Neuron (in vitro differentiated cells): ENCODE measurements around the gene SETBP1.

ENCODE experiments used
- H2AFZ ChIP-seq: one replicate; pipeline ENCODE4 v1.6.1; 2013; ENCODE audit warnings: low read depth, mild to moderate bottlenecking, inconsistent platforms, low read length, moderate library complexity
- H3K27me3 ChIP-seq: one replicate; pipeline ENCODE4 v1.6.1; 2013; ENCODE audit warnings: low read length; ENCODE audit not compliant: insufficient read depth
- H3K36me3 ChIP-seq: one replicate; pipeline ENCODE4 v1.6.1; 2013; ENCODE audit warnings: low read length; ENCODE audit not compliant: insufficient read depth
- H3K4me1 ChIP-seq: one replicate; pipeline ENCODE4 v1.6.1; 2013; ENCODE audit warnings: low read length; ENCODE audit not compliant: insufficient read depth
- H3K4me3 ChIP-seq: 2 replicates; pipeline ENCODE4 v1.5.1; 2013; ENCODE audit warnings: mild to moderate bottlenecking, low read length, moderate library complexity
- H3K9me3 ChIP-seq: one replicate; pipeline ENCODE4 v1.6.1; 2013; ENCODE audit warnings: low read length

SETBP1 gene

GRCh38 chr18:44700652-44701051 lies 20.0 kb downstream of the SETBP1 start:
- Histone ChIP-seq H3K4me1 (no peaks in the 10 kb centered on the region), H3K4me3 (no peak overlapping the region), H3K9me3 (peaks cover 8% of the 10 kb centered on the region), H3K27me3 (no peaks in the 10 kb centered on the region), H3K36me3 (peaks cover 37% of the 10 kb centered on the region), H2AFZ (no peak overlapping the region)

DNA sequence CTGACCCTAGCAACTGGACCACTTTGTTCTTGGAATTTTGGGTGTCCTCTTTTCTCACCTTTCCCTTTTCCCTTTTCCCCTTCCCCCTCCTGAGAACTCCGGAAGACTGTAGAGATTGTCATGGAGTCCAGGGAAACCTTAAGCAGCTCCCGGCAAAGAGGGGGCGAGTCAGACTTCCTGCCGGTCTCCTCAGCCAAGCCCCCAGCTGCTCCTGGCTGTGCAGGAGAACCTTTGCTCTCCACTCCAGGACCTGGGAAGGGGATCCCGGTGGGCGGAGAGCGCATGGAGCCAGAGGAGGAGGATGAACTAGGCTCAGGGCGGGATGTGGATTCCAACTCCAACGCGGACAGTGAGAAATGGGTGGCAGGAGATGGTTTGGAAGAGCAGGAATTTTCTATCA lies 20.5 kb downstream of the SETBP1 start:
- Histone ChIP-seq H3K4me1 (no peaks in the 10 kb centered on the region), H3K9me3 (peaks cover 8% of the 10 kb centered on the region), H3K27me3 (no peaks in the 10 kb centered on the region), H3K36me3 (peaks cover 37% of the 10 kb centered on the region), H3K4me3 (no peak overlapping the region), H2AFZ (no peak overlapping the region)

- peaks cover 11% of the 10 kb centered on the region for H3K9me3 ChIP-seq
- H3K27me3 ChIP-seq, result no peaks in the 10 kb centered on the region
- H3K4me1 ChIP-seq, result no peaks in the 10 kb centered on the region
- peaks cover 48% of the 10 kb centered on the region for H3K36me3 ChIP-seq
- H2AFZ ChIP-seq, result no peak overlapping the region
- H3K4me3 ChIP-seq, result no peak overlapping the region
These were observed 21.9 kb downstream of the SETBP1 start for GRCh38 chr18:44702594-44702993.

GRCh38 chr18:44704135-44704789 lies 23.6 kb downstream of the SETBP1 start:
- Histone ChIP-seq H3K36me3 (peaks cover 57% of the 10 kb centered on the region), H3K27me3 (no peaks in the 10 kb centered on the region), H2AFZ (no peak overlapping the region), H3K9me3 (peaks cover 17% of the 10 kb centered on the region), H3K4me3 (no peak overlapping the region), H3K4me1 (no peaks in the 10 kb centered on the region)

DNA sequence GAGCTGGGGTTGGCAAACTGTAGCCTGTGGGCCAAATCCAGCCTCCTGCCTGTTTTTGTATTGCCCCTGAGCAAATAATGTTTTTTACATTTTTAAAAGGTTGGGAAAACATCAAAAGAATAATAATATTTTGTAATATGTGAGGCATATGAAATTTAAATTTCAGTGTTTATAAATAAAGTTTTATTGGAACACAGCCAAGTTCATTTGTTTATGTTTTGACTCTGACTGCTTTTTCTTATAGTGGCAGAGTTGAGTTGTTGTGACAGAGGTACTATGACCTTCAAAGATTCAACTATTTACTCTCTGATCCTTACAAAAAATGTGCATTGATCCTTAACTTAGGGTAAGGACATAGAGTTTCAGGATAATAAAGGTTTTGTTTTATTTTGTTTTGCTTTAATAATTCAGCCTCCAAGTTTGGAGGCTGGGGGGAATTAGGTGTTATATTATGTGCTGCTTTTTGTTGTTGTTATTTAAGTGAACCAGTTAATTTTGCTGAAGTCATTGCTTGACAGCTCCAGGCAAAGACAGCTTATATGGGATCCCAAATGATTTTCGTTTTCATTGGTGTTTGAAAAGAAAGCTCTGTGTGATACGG lies 24.5 kb downstream of the SETBP1 start:
- Histone ChIP-seq H3K4me1 (no peaks in the 10 kb centered on the region), H3K36me3 (peaks cover 57% of the 10 kb centered on the region), H2AFZ (no peak overlapping the region), H3K27me3 (no peaks in the 10 kb centered on the region), H3K4me3 (no peak overlapping the region), H3K9me3 (peaks cover 17% of the 10 kb centered on the region)

- peaks cover 9% of the 10 kb centered on the region for H3K9me3 ChIP-seq
- no peak overlapping the region for H2AFZ ChIP-seq
- H3K27me3 ChIP-seq, result no peaks in the 10 kb centered on the region
- peaks cover 45% of the 10 kb centered on the region for H3K36me3 ChIP-seq
- no peaks in the 10 kb centered on the region for H3K4me1 ChIP-seq
- no peak overlapping the region for H3K4me3 ChIP-seq
These were observed 27.9 kb downstream of the SETBP1 start for GRCh38 chr18:44708451-44709083.

DNA sequence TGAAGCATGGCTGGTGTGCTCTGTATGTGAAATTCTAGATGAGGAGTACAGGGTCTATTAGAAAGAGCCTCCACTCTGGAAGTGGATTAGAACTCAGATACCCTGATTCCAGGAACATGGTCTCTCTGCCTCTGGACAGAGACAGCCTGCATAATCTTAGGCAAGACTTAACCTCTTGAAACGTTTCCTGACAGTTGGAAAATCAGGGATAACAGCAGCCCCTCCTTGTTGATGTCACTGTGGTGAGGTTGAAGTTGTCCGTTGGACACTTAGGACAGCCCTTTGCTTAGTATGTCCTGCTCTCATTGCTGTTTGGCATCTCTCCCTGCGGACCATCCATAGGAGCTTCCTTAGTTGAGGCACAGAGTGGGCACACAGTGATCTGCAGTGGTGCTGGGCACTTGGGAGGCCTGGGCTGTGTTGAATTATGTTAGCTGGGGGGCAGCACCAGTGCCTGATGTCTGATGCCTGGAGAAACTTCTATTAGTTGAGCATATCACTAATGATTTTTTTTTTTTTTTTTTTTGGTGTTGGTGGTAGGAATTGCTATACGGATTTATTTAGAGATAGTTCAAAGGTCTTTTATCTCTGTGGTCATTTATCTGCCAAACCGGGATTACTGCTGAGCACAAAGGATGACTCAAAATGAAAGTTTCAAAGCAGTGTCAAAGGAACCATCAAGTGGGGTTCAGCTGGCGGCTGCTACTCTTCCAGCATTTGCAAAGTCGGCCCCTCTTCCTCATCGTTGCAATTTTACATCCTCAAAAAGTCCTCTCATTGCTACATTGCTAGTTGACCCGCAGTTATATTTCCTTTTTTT lies 28.8 kb downstream of the SETBP1 start:
- H3K27me3 ChIP-seq, result no peaks in the 10 kb centered on the region
- peaks cover 42% of the 10 kb centered on the region for H3K36me3 ChIP-seq
- peaks cover 2% of the 10 kb centered on the region for H3K4me1 ChIP-seq
- peaks cover 10% of the 10 kb centered on the region for H3K9me3 ChIP-seq
- H3K4me3 ChIP-seq, result no peak overlapping the region
- H2AFZ ChIP-seq, result no peak overlapping the region

DNA sequence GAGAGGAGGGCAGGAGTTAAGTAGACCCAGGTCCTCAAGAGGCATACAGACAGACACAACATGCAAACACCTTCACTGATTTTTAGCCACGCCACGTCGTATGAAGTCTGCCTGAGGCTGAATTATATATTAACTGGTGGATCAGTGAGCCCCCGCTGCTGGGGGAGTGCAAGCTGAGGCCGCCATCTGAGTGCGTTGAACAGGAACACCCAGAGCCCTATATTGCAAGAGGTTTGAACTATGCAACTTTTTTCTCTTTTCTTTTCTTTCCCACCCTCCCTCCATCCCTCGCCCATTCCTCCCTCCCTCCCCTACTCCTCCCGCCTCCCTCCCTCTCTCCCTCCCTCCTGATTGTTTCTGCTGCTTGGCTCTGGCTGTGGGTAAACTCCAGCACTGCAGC lies 30.2 kb downstream of the SETBP1 start:
- H3K27me3 ChIP-seq, result no peaks in the 10 kb centered on the region
- peaks cover 16% of the 10 kb centered on the region for H3K4me1 ChIP-seq
- H3K9me3 ChIP-seq, result peaks cover 10% of the 10 kb centered on the region
- H2AFZ ChIP-seq, result no peak overlapping the region
- H3K4me3 ChIP-seq, result no peak overlapping the region
- H3K36me3 ChIP-seq, result peaks cover 38% of the 10 kb centered on the region

GRCh38 chr18:44712025-44712424 lies 31.3 kb downstream of the SETBP1 start:
- H3K9me3 ChIP-seq, result peaks cover 8% of the 10 kb centered on the region
- peaks cover 38% of the 10 kb centered on the region for H3K36me3 ChIP-seq
- H3K27me3 ChIP-seq, result no peaks in the 10 kb centered on the region
- no peak overlapping the region for H2AFZ ChIP-seq
- no peak overlapping the region for H3K4me3 ChIP-seq
- peaks cover 27% of the 10 kb centered on the region for H3K4me1 ChIP-seq

GRCh38 chr18:44713435-44713834 lies 32.7 kb downstream of the SETBP1 start:
- Histone ChIP-seq H3K27me3 (no peaks in the 10 kb centered on the region), H3K4me1 (peaks cover 31% of the 10 kb centered on the region), H2AFZ (no peak overlapping the region), H3K9me3 (peaks cover 2% of the 10 kb centered on the region), H3K36me3 (peaks cover 33% of the 10 kb centered on the region), H3K4me3 (no peak overlapping the region)

DNA sequence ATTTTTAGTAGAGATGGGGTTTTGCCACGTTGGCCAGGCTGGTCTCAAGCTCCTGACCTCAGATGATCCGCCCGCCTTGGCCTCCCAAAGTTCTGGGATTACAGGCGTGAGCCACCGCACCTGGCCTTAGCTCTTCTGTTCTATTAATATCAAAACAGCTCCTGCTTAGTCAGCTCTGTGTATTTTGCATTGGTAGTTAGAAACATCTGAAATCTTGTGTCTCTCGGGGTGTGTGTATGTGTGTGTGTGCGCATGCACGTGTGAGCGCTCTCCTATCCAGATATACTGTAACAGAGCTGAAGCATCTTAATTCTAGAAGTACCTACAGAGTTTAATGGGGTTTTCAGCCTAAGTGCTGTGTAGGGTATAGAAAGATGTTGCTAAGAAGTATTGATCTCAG lies 33.7 kb downstream of the SETBP1 start:
- Histone ChIP-seq H3K27me3 (no peaks in the 10 kb centered on the region), H3K36me3 (peaks cover 28% of the 10 kb centered on the region), H3K9me3 (peaks cover 2% of the 10 kb centered on the region), H3K4me1 (peaks cover 35% of the 10 kb centered on the region), H2AFZ (no peak overlapping the region), H3K4me3 (no peak overlapping the region)

DNA sequence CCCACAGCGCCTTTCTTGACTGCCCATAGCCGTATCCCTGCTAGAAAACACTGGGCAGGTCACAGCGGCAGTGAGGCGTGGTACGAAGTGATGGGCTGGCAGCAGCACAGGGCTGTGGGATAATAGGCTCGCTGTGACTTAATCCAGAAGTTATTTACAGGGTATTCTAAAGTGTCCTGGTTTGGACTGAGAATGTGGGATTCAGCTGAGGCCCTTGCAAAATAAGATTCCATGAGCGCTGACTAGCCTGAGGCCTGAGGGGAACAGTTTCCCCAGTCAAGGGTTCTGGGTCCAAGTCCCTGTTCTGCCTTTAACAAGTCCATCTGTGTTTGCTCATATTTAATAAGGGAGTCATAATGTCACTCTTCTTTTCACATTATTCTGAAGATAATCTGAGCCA lies 34.6 kb downstream of the SETBP1 start:
- Histone ChIP-seq H3K36me3 (peaks cover 33% of the 10 kb centered on the region), H2AFZ (no peak overlapping the region), H3K4me1 (peaks cover 41% of the 10 kb centered on the region), H3K9me3 (peaks cover 2% of the 10 kb centered on the region), H3K27me3 (no peaks in the 10 kb centered on the region), H3K4me3 (no peak overlapping the region)

GRCh38 chr18:44715842-44716241 lies 35.2 kb downstream of the SETBP1 start:
- no peaks in the 10 kb centered on the region for H3K27me3 ChIP-seq
- H3K4me3 ChIP-seq, result no peak overlapping the region
- H3K4me1 ChIP-seq, result peaks cover 46% of the 10 kb centered on the region
- H3K36me3 ChIP-seq, result peaks cover 33% of the 10 kb centered on the region
- H2AFZ ChIP-seq, result no peak overlapping the region
- peaks cover 2% of the 10 kb centered on the region for H3K9me3 ChIP-seq
